Measurements from ENCODE around the gene CTSE. TPM values are rescaled to one million over a fixed set of nuclear protein-coding genes. Genes with fewer than 3 reads are reported as not detected.

The CTSE gene
- 0.15 TPM in 1 of 2 replicates, not detected in the other for total RNA-seq (ENCODE audit: low replicate concordance)

GRCh38 chr1:206023695-206024094, at the start of gene CTSE:
CTSE (minus strand) TSS chr1:206023895; CDS start chr1:206023791, 104 bp downstream.

DNA sequence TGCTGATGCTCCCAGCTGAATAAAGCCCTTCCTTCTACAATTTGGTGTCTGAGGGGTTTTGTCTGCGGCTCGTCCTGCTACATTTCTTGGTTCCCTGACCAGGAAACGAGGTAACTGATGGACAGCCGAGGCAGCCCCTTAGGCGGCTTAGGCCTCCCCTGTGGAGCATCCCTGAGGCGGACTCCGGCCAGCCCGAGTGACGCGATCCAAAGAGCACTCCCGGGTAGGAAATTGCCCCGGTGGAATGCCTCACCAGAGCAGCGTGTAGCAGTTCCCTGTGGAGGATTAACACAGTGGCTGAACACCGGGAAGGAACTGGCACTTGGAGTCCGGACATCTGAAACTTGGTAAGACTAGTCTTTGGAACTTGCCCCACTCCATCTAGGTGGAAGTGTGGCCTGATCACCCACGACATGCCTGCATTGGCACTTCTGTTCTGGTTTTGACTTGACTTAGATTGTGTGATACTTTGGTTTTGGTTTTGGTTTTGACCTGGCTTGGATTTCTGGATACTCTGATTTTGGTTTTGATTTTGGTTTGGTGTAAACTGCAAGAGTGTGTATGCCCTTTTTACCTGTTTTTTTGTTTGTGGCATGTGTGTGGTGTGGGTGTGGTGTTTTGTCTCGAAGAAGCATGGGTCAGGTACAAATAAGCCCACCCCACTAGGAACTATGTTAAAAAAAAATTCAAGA, 29.4 kb upstream of the CTSE start, which contains the start of gene RHEX:
RHEX (plus strand) TSS at position 255 of the 692 bp plus-strand sequence. CDS start 44,656 bp downstream, outside the sequence.

DNA sequence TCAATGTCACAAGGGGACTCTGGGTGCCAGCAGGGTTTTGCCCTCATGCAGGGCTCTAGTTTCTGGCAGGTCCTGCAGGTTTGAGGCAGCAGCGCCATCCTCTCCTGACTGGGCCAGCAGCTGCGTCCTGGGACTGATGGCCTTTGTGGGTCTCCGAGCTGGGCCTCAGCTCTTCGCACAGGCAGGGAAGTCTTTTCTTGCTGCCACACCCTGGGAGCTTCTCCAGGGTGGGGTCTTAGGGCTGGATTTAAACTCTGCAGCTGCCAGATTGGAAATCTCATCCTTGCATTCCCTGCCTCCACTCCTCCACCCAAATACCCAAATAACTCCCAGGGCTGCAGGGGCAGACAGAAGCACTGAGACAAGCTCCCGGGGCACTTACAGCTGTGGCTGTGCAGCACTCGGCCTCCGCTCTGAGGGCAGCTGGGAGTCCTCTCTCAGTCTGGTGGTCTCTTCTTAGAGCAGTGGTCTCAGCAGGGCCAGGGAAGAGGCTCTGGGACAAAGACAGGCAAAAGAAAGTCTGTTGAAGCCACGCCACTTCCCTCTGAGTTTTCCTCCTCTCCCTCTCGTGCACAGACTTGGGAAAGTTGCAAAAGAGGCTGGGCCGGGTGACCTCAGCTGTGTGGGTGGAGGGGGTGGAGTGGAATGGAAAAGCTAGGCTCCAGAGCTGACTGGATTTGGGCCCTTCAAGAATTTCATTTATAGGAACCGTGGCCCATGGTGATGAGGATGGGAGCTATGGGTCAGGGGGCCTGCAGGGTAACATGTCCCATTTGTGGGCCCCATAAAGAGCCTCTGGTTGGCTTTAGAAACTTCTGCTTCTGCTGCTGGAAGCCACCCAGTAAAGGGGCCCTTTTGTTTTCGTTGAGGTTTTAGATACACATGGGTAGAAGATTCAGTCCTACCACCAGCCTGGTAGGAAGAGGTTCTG, 20.6 kb downstream of the CTSE start, which contains the start of gene RAB7B:
RAB7B (minus strand) TSS at position 525 of the 931 bp plus-strand sequence. CDS start 9,260 bp downstream, outside the sequence.

Other genes starting within 250 kb of the CTSE start
- 19.2 and 30.4 TPM in 2 replicates for gene RAB29, start 248.4 kb downstream of the CTSE start, total RNA-seq (ENCODE audit: low replicate concordance)
- gene SLC41A1, start 210.7 kb downstream of the CTSE start, total RNA-seq (ENCODE audit: low replicate concordance): 8.4 and 11.1 TPM in 2 replicates
- 0.15 TPM in 1 of 2 replicates, not detected in the other for gene PM20D1, start 173.8 kb downstream of the CTSE start, total RNA-seq (ENCODE audit: low replicate concordance)
- gene SLC26A9, start 80.4 kb downstream of the CTSE start, total RNA-seq (ENCODE audit: low replicate concordance): 0.08 TPM in 1 of 2 replicates, not detected in the other
- 4.7 and 13.6 TPM in 2 replicates for gene RAB7B, start 20.5 kb downstream of the CTSE start, total RNA-seq (ENCODE audit: low replicate concordance)
- not detected in 2 replicates for gene RHEX, start 29.3 kb upstream of the CTSE start, total RNA-seq (ENCODE audit: low replicate concordance)
- not detected in 2 replicates for gene AVPR1B, start 93.5 kb upstream of the CTSE start, total RNA-seq (ENCODE audit: low replicate concordance)
- 3.2 and 3.5 TPM in 2 replicates for gene FAM72A, start 178.9 kb upstream of the CTSE start, total RNA-seq (ENCODE audit: low replicate concordance)
- gene SRGAP2, start 179.6 kb upstream of the CTSE start, total RNA-seq (ENCODE audit: low replicate concordance): 35.8 and 53.4 TPM in 2 replicates

All from smooth muscle cell of the coronary artery (primary cell).